Upper lobe of left lung (tissue), 4 donors: Measurements from ENCODE around the gene CREB3L4.

Experiments
- CTCF ChIP-seq, 6 experiments: fragments of 450-650 bp in 4 of 6; fragments of 200-600 bp in 2 of 6; sonication (generic) in 2 of 6; IDR thresholded peaks; one replicate each; pipeline ENCODE4 v1.5.1; 2016 to 2019; ENCODE audit warnings: antibody characterized with exemption in 6 of 6
- EP300 ChIP-seq, 4 donors: sonication (generic); formaldehyde crosslinking; IDR thresholded peaks; one replicate each; pipeline ENCODE4 v1.5.1; 2017; ENCODE audit warnings: antibody characterized with exemption in 4 of 4, control low read depth in 2 of 4

- no peak for TF ChIP-seq CTCF (IDR thresholded peaks at IDR 0.05)
- no peak for TF ChIP-seq EP300 (IDR thresholded peaks at IDR 0.05)
Measured at GRCh38 chr1:153985941-153986761, 18.4 kb downstream of the CREB3L4 start, which contains the start of gene RAB13.
